H1 (cell line): ENCODE data around the gene ZNF608. TPM values are rescaled to one million over a fixed set of nuclear protein-coding genes. Genes with fewer than 3 reads are reported as not detected.

Experiments
- NANOG ChIP-seq: IDR thresholded peaks from 2 replicates; pipeline ENCODE4 v1.6.1; 2011; ENCODE audit warnings: low read length, low read depth, mild to moderate bottlenecking, inconsistent platforms; ENCODE audit not compliant: insufficient read depth, poor library complexity, severe bottlenecking
- polyA plus RNA-seq, 7 experiments: library from polyadenylated mRNA; depleted of rRNA in 3 of 7; stranded (reverse) in 5 of 7; unstranded in 2 of 7; fragments of >200 nt in 5 of 7; fragments of 200-250 nt in 2 of 7; gene quantifications; 1 replicate in 5 of 7; 2 replicates in 1 of 7; 4 replicates in 1 of 7; pipeline versions ENCODE4 v1.2.1 to v1.2.3, GENCODE V29; 2011 to 2013; ENCODE audit warnings: missing spikeins in 2 of 7, mixed read lengths in 2 of 7
- total RNA-seq: library from RNA; stranded (reverse); fragmentation: NEBNext Ultra II Directional; extraction: Animal tissue kit (Norgen Biotek cat#: 25700); gene quantifications from 2 replicates; pipeline ENCODE4 v1.2.1, GENCODE V29; 2021

Gene ZNF608
- total and polyA plus RNA-seq, 2 of the 8 experiments (the other 6 are each of a cell fraction or from before 2014, with no cell fraction given), result 17.2 to 40.8 TPM

- no peak for TF ChIP-seq NANOG
Measured at GRCh38 chr5:124748687-124749594, 2.5 kb upstream of the ZNF608 start (continued).
